ENCODE measurements around the gene SNRNP48.
A peak's percentile ranks its signal among the peaks of the same experiment; 100 is the strongest.

Gene SNRNP48

DNA sequence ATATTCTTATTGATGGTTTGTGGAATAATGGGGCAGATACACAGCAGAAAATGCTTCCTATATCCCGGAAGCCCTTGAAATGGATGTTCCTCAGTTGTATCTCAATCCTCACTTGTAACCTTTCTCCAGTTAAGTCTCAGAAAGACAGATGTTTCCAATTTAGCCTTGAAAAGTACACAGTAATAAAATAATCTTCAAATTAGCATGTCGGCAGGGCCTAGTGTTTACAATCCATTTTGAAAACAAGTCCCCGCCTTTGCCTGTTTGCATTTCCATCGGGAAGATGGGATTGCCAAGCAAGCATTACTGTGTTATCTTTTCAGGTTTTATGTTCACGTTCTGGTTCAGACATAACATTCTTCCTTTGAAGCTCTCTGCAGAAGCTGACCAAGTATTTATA is 41.5 kb downstream of the SNRNP48 start:
- Mint-ChIP-seq H3K27ac (no peak overlapping the region), H3K4me3 (no peak overlapping the region), H3K9me3 (no peaks in the 10 kb centered on the region), H3K36me3 (ENCODE audit: low read depth) (no peaks in the 10 kb centered on the region), H3K4me1 (ENCODE audit: low read depth) (no peaks in the 10 kb centered on the region), H3K27me3 (ENCODE audit: low read depth) (peaks cover 4% of the 10 kb centered on the region)
- no peak for DNase-seq (ENCODE audit: low spot score)

GRCh38 chr6:7632501-7633290 is 42.7 kb downstream of the SNRNP48 start:
- Mint-ChIP-seq H3K27me3 (ENCODE audit: low read depth) (peaks cover 5% of the 10 kb centered on the region), H3K36me3 (ENCODE audit: low read depth) (no peaks in the 10 kb centered on the region), H3K4me3 (no peak overlapping the region), H3K4me1 (ENCODE audit: low read depth) (no peaks in the 10 kb centered on the region), H3K9me3 (no peaks in the 10 kb centered on the region), H3K27ac (no peak overlapping the region)
- DNase-seq (ENCODE audit: low spot score), result no peak

GRCh38 chr6:7633361-7633760 is 43.4 kb downstream of the SNRNP48 start:
- Mint-ChIP-seq H3K4me1 (ENCODE audit: low read depth) (no peaks in the 10 kb centered on the region), H3K9me3 (no peaks in the 10 kb centered on the region), H3K27me3 (ENCODE audit: low read depth) (peaks cover 5% of the 10 kb centered on the region), H3K36me3 (ENCODE audit: low read depth) (no peaks in the 10 kb centered on the region), H3K27ac (no peak overlapping the region), H3K4me3 (no peak overlapping the region)
- no peak for DNase-seq (ENCODE audit: low spot score)

- Mint-ChIP-seq H3K4me1 (ENCODE audit: low read depth) (no peaks in the 10 kb centered on the region), H3K36me3 (ENCODE audit: low read depth) (no peaks in the 10 kb centered on the region), H3K27me3 (ENCODE audit: low read depth) (peaks cover 5% of the 10 kb centered on the region), H3K4me3 (no peak overlapping the region), H3K27ac (no peak overlapping the region), H3K9me3 (no peaks in the 10 kb centered on the region)
- no peak for DNase-seq (ENCODE audit: low spot score)
These were observed 46.2 kb downstream of the SNRNP48 start for GRCh38 chr6:7636151-7636550.

DNA sequence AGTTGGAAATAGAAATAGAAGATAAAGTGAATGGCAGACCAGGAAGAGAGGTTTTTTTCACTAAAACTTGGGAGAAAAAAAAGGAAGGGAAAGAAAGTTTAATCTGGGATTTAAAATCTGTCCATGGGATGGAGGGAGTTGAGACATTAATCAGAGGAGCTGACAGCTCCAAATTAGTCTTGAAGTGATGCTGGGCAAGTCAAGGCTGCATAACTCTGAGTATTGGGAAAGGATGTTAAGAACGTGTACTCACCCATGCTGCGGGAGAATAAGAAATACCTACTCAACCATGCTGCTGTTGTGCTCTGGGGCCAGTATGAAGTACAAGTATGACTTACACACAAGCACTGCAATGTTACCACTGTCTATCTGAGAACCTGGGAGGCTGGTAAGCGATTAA is 47.5 kb downstream of the SNRNP48 start:
- DNase-seq (ENCODE audit: low spot score), result no peak
- H3K27me3 Mint-ChIP-seq (ENCODE audit: low read depth), result peaks cover 5% of the 10 kb centered on the region

DNA sequence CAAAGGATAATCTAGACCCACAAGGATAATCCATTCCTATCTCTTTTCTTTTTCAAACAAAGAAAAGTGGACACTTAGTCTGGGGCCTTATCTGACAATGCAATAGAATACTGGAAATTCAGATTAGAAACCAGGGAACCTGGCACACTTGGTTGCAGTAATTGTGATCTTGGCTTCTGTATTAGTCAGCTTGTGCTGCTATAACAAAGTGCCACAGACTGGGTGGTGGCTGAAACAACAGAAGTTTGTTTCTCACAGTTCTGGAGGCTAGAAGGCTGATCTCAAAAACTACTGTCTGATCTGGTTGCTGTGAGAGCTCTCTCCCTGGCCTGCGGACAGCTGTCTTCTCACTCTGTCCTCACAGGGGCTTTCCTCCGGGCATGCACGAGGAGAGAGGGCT is 49.4 kb downstream of the SNRNP48 start:
- no peak for DNase-seq (ENCODE audit: low spot score)
- Mint-ChIP-seq H3K27ac (no peak overlapping the region), H3K36me3 (ENCODE audit: low read depth) (no peaks in the 10 kb centered on the region), H3K4me1 (ENCODE audit: low read depth) (no peaks in the 10 kb centered on the region), H3K4me3 (no peak overlapping the region), H3K9me3 (no peaks in the 10 kb centered on the region), H3K27me3 (ENCODE audit: low read depth) (peaks cover 5% of the 10 kb centered on the region)

More for the DNA sequence above, 47.5 kb downstream of the SNRNP48 start:
- Mint-ChIP-seq H3K4me3 (no peak overlapping the region), H3K27ac (no peak overlapping the region), H3K36me3 (ENCODE audit: low read depth) (no peaks in the 10 kb centered on the region), H3K9me3 (no peaks in the 10 kb centered on the region), H3K4me1 (ENCODE audit: low read depth) (no peaks in the 10 kb centered on the region)

DNA sequence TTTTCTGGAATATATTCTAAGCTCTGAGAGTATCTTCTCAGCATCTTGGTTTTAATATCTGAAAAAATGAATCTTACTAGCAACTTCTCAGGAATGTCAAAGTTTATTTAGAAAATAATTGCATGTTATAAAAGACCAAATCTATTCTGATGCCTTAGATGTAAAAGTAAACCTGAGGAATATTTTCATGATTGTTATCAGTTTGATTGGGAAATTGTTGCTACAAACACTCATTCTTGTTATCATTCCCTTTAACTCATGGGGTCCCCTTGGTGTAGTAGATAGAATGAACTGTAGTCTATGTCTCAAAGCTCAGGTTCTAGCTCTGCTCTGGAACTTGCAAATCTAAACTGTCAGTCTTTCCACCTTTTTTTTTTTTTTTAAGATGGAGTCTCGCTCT is 50.0 kb downstream of the SNRNP48 start:
- H3K4me3 Mint-ChIP-seq, result no peak overlapping the region
- H3K27ac Mint-ChIP-seq, result no peak overlapping the region
- no peaks in the 10 kb centered on the region for H3K36me3 Mint-ChIP-seq (ENCODE audit: low read depth)
- DNase-seq (ENCODE audit: low spot score), result no peak
- H3K4me1 Mint-ChIP-seq (ENCODE audit: low read depth), result no peaks in the 10 kb centered on the region
- H3K27me3 Mint-ChIP-seq (ENCODE audit: low read depth), result peaks cover 5% of the 10 kb centered on the region
- H3K9me3 Mint-ChIP-seq, result no peaks in the 10 kb centered on the region

DNA sequence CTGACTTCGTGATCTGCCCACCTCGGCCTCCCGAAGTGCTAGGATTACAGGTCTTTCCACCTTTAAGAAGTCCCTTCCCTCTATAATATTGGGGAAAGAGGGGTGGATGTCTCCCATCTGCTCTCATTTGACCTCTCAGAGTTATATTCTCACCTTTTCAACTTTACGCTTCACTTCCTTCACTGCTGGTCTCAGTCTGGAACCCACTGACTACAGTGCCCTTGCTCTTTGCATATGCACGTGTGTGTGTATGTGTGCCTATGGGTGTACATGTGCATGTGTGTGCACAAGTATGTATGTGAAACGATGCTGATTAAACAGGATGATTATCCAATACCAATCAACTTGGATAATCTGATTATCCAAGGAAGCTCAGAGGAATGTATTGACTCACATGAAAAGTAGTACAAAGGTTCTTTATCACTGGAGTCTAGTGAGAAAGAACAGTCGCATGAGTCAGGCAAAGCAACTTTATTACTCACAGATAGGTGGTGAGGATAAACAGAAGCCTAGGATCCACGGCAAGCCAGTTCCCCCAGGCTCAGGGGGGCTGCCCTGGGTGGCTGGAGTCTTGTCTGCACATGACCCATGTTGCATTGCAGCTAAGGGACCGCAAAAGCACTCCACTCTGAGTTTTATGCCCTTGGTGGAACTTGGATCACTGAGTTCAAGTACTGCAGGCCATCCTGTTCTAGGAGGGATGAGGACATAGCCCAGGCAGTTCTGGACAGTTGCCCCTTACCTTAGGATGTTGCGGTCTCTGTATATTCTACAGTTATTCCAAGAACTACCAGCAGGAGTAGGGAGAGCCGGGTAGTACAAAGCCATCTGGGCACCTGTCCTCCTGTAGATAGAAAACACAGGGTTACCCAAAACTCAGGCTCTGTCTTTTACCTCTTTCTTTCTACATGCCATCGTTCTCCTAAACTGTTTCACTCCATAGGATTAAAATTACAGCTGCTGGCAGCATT is 50.9 kb downstream of the SNRNP48 start:
- H3K27me3 Mint-ChIP-seq (ENCODE audit: low read depth), result peaks cover 5% of the 10 kb centered on the region
- H3K9me3 Mint-ChIP-seq, result no peaks in the 10 kb centered on the region
- no peaks in the 10 kb centered on the region for H3K4me1 Mint-ChIP-seq (ENCODE audit: low read depth)
- no peak overlapping the region for H3K27ac Mint-ChIP-seq
- H3K4me3 Mint-ChIP-seq, result no peak overlapping the region
- H3K36me3 Mint-ChIP-seq (ENCODE audit: low read depth), result no peaks in the 10 kb centered on the region
- no peak for DNase-seq (ENCODE audit: low spot score)

- Mint-ChIP-seq H3K27ac (no peak overlapping the region), H3K36me3 (ENCODE audit: low read depth) (no peaks in the 10 kb centered on the region), H3K4me1 (ENCODE audit: low read depth) (peaks cover 11% of the 10 kb centered on the region), H3K27me3 (ENCODE audit: low read depth) (peaks cover 3% of the 10 kb centered on the region), H3K4me3 (no peak overlapping the region), H3K9me3 (no peaks in the 10 kb centered on the region)
- DNase-seq (ENCODE audit: low spot score), result no peak
These were observed 52.8 kb downstream of the SNRNP48 start for GRCh38 chr6:7642791-7643190.

- Mint-ChIP-seq H3K27me3 (ENCODE audit: low read depth) (peaks cover 5% of the 10 kb centered on the region), H3K4me3 (no peak overlapping the region), H3K36me3 (ENCODE audit: low read depth) (no peaks in the 10 kb centered on the region), H3K9me3 (no peaks in the 10 kb centered on the region), H3K4me1 (ENCODE audit: low read depth) (peaks cover 13% of the 10 kb centered on the region), H3K27ac (no peak overlapping the region)
- no peak for DNase-seq (ENCODE audit: low spot score)
These were observed 54.4 kb downstream of the SNRNP48 start for GRCh38 chr6:7644417-7644816.

GRCh38 chr6:7646394-7646793 is 56.4 kb downstream of the SNRNP48 start:
- H3K36me3 Mint-ChIP-seq (ENCODE audit: low read depth), result no peaks in the 10 kb centered on the region
- peaks cover 13% of the 10 kb centered on the region for H3K4me1 Mint-ChIP-seq (ENCODE audit: low read depth)
- H3K27me3 Mint-ChIP-seq (ENCODE audit: low read depth), result peaks cover 5% of the 10 kb centered on the region
- H3K9me3 Mint-ChIP-seq, result no peaks in the 10 kb centered on the region
- no peak overlapping the region for H3K4me3 Mint-ChIP-seq
- H3K27ac Mint-ChIP-seq, result no peak overlapping the region
- DNase-seq (ENCODE audit: low spot score), result peak; percentile 7

- H3K9me3 Mint-ChIP-seq, result no peaks in the 10 kb centered on the region
- H3K27ac Mint-ChIP-seq, result peak overlapping the region; percentile 53
These were observed 57.5 kb downstream of the SNRNP48 start for GRCh38 chr6:7647504-7647903.

GRCh38 chr6:7649037-7649810 is 59.2 kb downstream of the SNRNP48 start:
- Mint-ChIP-seq H3K27me3 (ENCODE audit: low read depth) (peaks cover 5% of the 10 kb centered on the region), H3K4me1 (ENCODE audit: low read depth) (peaks cover 13% of the 10 kb centered on the region), H3K9me3 (no peaks in the 10 kb centered on the region), H3K4me3 (no peak overlapping the region), H3K27ac (no peak overlapping the region), H3K36me3 (ENCODE audit: low read depth) (no peaks in the 10 kb centered on the region)
- DNase-seq (ENCODE audit: low spot score), result no peak

More at GRCh38 chr6:7647504-7647903, 57.5 kb downstream of the SNRNP48 start:
- peak; percentile 7 for DNase-seq (ENCODE audit: low spot score)
- H3K4me3 Mint-ChIP-seq, result no peak overlapping the region
- H3K4me1 Mint-ChIP-seq (ENCODE audit: low read depth), result peaks cover 13% of the 10 kb centered on the region
- H3K27me3 Mint-ChIP-seq (ENCODE audit: low read depth), result peaks cover 5% of the 10 kb centered on the region
- no peaks in the 10 kb centered on the region for H3K36me3 Mint-ChIP-seq (ENCODE audit: low read depth)

Measured in T-helper 2 cell treated with Interferon-gamma antibody and Interleukin-4, amounts not matched to agents 5 μg/mL and 100 μg/mL, for 36 hours (primary cell).